ENCODE results near the gene MAGI1.

GRCh38 chr3:65560133-65560532 lies 478.6 kb downstream of the MAGI1 start:
- TF ChIP-seq CTCF (IDR thresholded peaks at IDR 0.05) (no peak), EP300 (IDR thresholded peaks at IDR 0.05) (no peak), POLR2A (IDR thresholded peaks at IDR 0.05) (no peak)
